Bronchial epithelial cell (primary cell): Measurements from ENCODE around the gene PRR14L. TPM values are rescaled to one million over a fixed set of nuclear protein-coding genes. Genes with fewer than 3 reads are reported as not detected.

Experiments used
- DNase-seq: peaks from one replicate; pipeline ENCODE4 v3.0.0-alpha.2; 2010; ENCODE audit warnings: low read depth
- FAIRE-seq: peaks from 2 replicates; lab custom pipeline; 2011; peaks lifted over from hg19 to GRCh38; lab: Jason Lieb, UNC
- H3K27me3 ChIP-seq: 2 replicates; pipeline ENCODE4 v1.5.1; 2011; ENCODE audit warnings: low read length; ENCODE audit not compliant: control insufficient read depth, insufficient read depth
- H3K36me3 ChIP-seq: 2 replicates; pipeline ENCODE4 v1.5.1; 2011; ENCODE audit warnings: low read length; ENCODE audit not compliant: control insufficient read depth, insufficient read depth
- H3K4me3 ChIP-seq: 2 replicates; pipeline ENCODE4 v1.5.1; 2011; ENCODE audit warnings: mild to moderate bottlenecking, low read depth, low read length, control low read depth
- CTCF ChIP-seq: IDR thresholded peaks from 2 replicates; pipeline ENCODE4 v1.5.1; 2011; ENCODE audit warnings: mild to moderate bottlenecking, moderate library complexity, low read length, control low read depth, inconsistent platforms; ENCODE audit not compliant: insufficient read depth, severe bottlenecking
- total RNA-seq: library from RNA; depleted of rRNA; stranded (reverse); fragments of >200 nt; gene quantifications from 2 replicates; pipeline ENCODE4 v1.2.1, GENCODE V29; 2014

PRR14L gene
- total RNA-seq, 1 donor from 2014 or later = 17.4 TPM

GRCh38 chr22:31659246-31659645, 90.7 kb downstream of the PRR14L start:
- FAIRE-seq = no peak

GRCh38 chr22:31654408-31654807, 95.5 kb downstream of the PRR14L start:
- no peak for TF ChIP-seq CTCF

More at GRCh38 chr22:31659246-31659645, 90.7 kb downstream of the PRR14L start:
- Histone ChIP-seq H3K4me3 (no peak overlapping the region), H3K27me3 (no peaks in the 10 kb centered on the region), H3K36me3 (peaks cover 1% of the 10 kb centered on the region)
- TF ChIP-seq CTCF = no peak
- peak; percentile 73 for DNase-seq

GRCh38 chr22:31653944-31654343, 96.0 kb downstream of the PRR14L start:
- no peak overlapping the region for H3K4me3 ChIP-seq
- H3K27me3 ChIP-seq = no peaks in the 10 kb centered on the region
- DNase-seq (no peak), FAIRE-seq (no peak)
- no peak for TF ChIP-seq CTCF
- H3K36me3 ChIP-seq = peaks cover 4% of the 10 kb centered on the region

More at GRCh38 chr22:31654408-31654807, 95.5 kb downstream of the PRR14L start:
- no peaks in the 10 kb centered on the region for H3K27me3 ChIP-seq
- peaks cover 4% of the 10 kb centered on the region for H3K36me3 ChIP-seq
- H3K4me3 ChIP-seq = no peak overlapping the region
- DNase-seq (no peak), FAIRE-seq (no peak)

GRCh38 chr22:31652911-31653684, 96.8 kb downstream of the PRR14L start:
- Histone ChIP-seq H3K4me3 (no peak overlapping the region), H3K36me3 (peaks cover 6% of the 10 kb centered on the region), H3K27me3 (no peaks in the 10 kb centered on the region)
- FAIRE-seq (peak; percentile 18), DNase-seq (peak; percentile 67)
- TF ChIP-seq CTCF = no peak

- DNase-seq (no peak), FAIRE-seq (no peak)
- Histone ChIP-seq H3K4me3 (no peak overlapping the region), H3K27me3 (no peaks in the 10 kb centered on the region), H3K36me3 (peaks cover 7% of the 10 kb centered on the region)
- no peak for TF ChIP-seq CTCF
These were observed 97.8 kb downstream of the PRR14L start for GRCh38 chr22:31652088-31652487.
